ENCODE data around the gene DRD1. TPM values are rescaled to one million over a fixed set of nuclear protein-coding genes. Genes with fewer than 3 reads are reported as not detected.

DRD1 gene
- total and polyA plus RNA-seq, 7 experiments from 2014 or later = not detected

DNA sequence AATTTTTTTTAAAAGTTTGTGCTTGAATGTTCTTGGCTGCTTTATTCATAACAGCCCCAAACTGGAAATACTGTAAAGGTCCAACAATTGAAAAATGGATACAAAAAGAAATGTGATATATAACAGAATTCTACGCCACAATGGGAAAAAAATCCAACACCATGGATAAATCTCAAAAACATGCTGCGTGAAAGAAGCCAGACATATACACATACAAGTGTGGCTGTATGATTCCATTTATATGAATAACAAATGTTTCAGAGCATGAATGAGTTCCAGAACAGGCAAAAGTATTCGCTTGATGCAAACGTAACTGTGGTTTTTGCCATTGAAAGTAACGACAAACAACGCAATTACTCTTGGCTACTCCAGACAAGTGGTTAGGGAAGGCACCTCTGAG, 27.2 kb upstream of the DRD1 start:
- DNase-seq = no peak
- peaks cover 0 to 8% (median 4%) of the 10 kb centered on the region in 7 donors for H3K4me1 Mint-ChIP-seq

DNA sequence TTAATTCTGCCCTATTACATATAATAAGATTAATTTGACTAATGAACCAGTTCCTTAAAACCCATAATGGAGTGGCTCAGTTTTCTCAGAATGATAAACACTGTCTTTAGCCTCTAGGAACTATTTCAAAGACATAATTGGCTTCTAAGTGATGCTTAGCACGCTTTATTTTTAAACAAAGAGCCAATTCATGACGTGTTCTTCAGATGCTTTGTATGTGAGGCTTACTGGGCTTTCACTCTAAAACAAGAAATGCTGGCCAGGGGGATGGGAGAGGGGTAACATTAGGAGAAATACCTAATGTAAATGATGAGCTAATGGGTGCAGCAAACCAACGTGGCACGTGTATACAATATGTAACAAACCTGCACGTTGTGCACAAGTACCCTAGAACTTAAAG, 26.8 kb upstream of the DRD1 start:
- Histone ChIP-seq H3K27me3 (ENCODE audit: control insufficient read depth in 2 of 2, insufficient read depth in 2 of 2, low read length in 2 of 2) (no peaks in the 10 kb centered on the region), H3K9me3 (ENCODE audit: control insufficient read depth in 2 of 3, low read length in 3 of 3) (no peaks in the 10 kb centered on the region), H3K27ac (ENCODE audit: low read depth, low read length) (no peak overlapping the region), H3K4me3 (ENCODE audit: low read length) (no peak overlapping the region), H3K36me3 (ENCODE audit: control insufficient read depth in 2 of 3, insufficient read depth in 3 of 3, low read length in 3 of 3) (no peaks in the 10 kb centered on the region), H3K4me1 (ENCODE audit: control insufficient read depth in 2 of 2, insufficient read depth in 2 of 2, low read length in 2 of 2) (no peaks in the 10 kb centered on the region)
- POLR2A ChIA-PET = no interaction called here
- peaks cover 0 to 12% (median 4%) of the 10 kb centered on the region in 5 donors for H3K27me3 Mint-ChIP-seq
- H3K27ac Mint-ChIP-seq = no peak overlapping the region
- H3K9me3 Mint-ChIP-seq = no peaks in the 10 kb centered on the region
- DNase-seq (no peak), ATAC-seq (no peak)
- CTCF ChIA-PET = interaction anchor here (0.6 kb wide), 1 partner anchor 443 kb away, joined by 3 read pairs; no protein-coding TSS in a partner anchor
- intact Hi-C loops (cut with micrococcal nuclease) = no loop called here
- peaks cover 0 to 4% (median under 1%) of the 10 kb centered on the region in 7 donors for H3K4me1 Mint-ChIP-seq
- H3K4me3 Mint-ChIP-seq = no peak overlapping the region
- no peaks in the 10 kb centered on the region for H3K36me3 Mint-ChIP-seq

More for the DNA sequence above, 27.2 kb upstream of the DRD1 start:
- Histone ChIP-seq H3K4me3 (ENCODE audit: low read length) (no peak overlapping the region), H3K9me3 (ENCODE audit: control insufficient read depth in 2 of 3, low read length in 3 of 3) (no peaks in the 10 kb centered on the region), H3K4me1 (ENCODE audit: control insufficient read depth in 2 of 2, insufficient read depth in 2 of 2, low read length in 2 of 2) (no peaks in the 10 kb centered on the region), H3K36me3 (ENCODE audit: control insufficient read depth in 2 of 3, insufficient read depth in 3 of 3, low read length in 3 of 3) (no peaks in the 10 kb centered on the region), H3K27ac (ENCODE audit: low read depth, low read length) (no peak overlapping the region), H3K27me3 (ENCODE audit: control insufficient read depth in 2 of 2, insufficient read depth in 2 of 2, low read length in 2 of 2) (no peaks in the 10 kb centered on the region)
- intact Hi-C loops (cut with micrococcal nuclease) = no loop called here
- CTCF ChIA-PET = no interaction called here
- peaks cover 0 to 12% (median 4%) of the 10 kb centered on the region in 5 donors for H3K27me3 Mint-ChIP-seq
- POLR2A ChIA-PET = no interaction called here
- H3K4me3 Mint-ChIP-seq = no peak overlapping the region
- H3K27ac Mint-ChIP-seq = no peak overlapping the region
- no peak for ATAC-seq
- H3K36me3 Mint-ChIP-seq = no peaks in the 10 kb centered on the region
- H3K9me3 Mint-ChIP-seq = no peaks in the 10 kb centered on the region

- no peak overlapping the region for H3K27ac ChIP-seq (ENCODE audit: low read depth, low read length)
- CTCF ChIA-PET = no interaction called here
- H3K9me3 ChIP-seq (ENCODE audit: control insufficient read depth in 2 of 3, low read length in 3 of 3) = no peaks in the 10 kb centered on the region
- no peak overlapping the region for H3K4me3 ChIP-seq (ENCODE audit: low read length)
- H3K36me3 ChIP-seq (ENCODE audit: control insufficient read depth in 2 of 3, insufficient read depth in 3 of 3, low read length in 3 of 3) = no peaks in the 10 kb centered on the region
- H3K4me1 Mint-ChIP-seq = peaks cover 0 to 8% (median 3%) of the 10 kb centered on the region in 7 donors
- H3K4me1 ChIP-seq (ENCODE audit: control insufficient read depth in 2 of 2, insufficient read depth in 2 of 2, low read length in 2 of 2) = peaks cover 0 to 1% of the 10 kb centered on the region in 2 donors
- intact Hi-C loops (cut with micrococcal nuclease) = no loop called here
- POLR2A ChIA-PET = no interaction called here
- H3K36me3 Mint-ChIP-seq = no peaks in the 10 kb centered on the region
- H3K27ac Mint-ChIP-seq = no peak overlapping the region
- no peak overlapping the region for H3K4me3 Mint-ChIP-seq
- peaks cover 0 to 12% (median 4%) of the 10 kb centered on the region in 5 donors for H3K27me3 Mint-ChIP-seq
- ATAC-seq (no peak), DNase-seq (no peak)
- no peaks in the 10 kb centered on the region for H3K27me3 ChIP-seq (ENCODE audit: control insufficient read depth in 2 of 2, insufficient read depth in 2 of 2, low read length in 2 of 2)
- H3K9me3 Mint-ChIP-seq = no peaks in the 10 kb centered on the region
Observed at GRCh38 chr5:175469916-175470315, 25.9 kb upstream of the DRD1 start.

- POLR2A ChIA-PET = no interaction called here
- intact Hi-C loops (cut with micrococcal nuclease) = no loop called here
- no peak for ATAC-seq
Observed at GRCh38 chr5:175468892-175469291, 24.9 kb upstream of the DRD1 start.

GRCh38 chr5:175467983-175468690, 24.2 kb upstream of the DRD1 start:
- Histone ChIP-seq H3K4me1 (ENCODE audit: control insufficient read depth in 2 of 2, insufficient read depth in 2 of 2, low read length in 2 of 2) (peaks cover 0 to 8% of the 10 kb centered on the region in 2 donors), H3K4me3 (ENCODE audit: low read length) (no peak overlapping the region), H3K27ac (ENCODE audit: low read depth, low read length) (no peak overlapping the region), H3K36me3 (ENCODE audit: control insufficient read depth in 2 of 3, insufficient read depth in 3 of 3, low read length in 3 of 3) (no peaks in the 10 kb centered on the region), H3K27me3 (ENCODE audit: control insufficient read depth in 2 of 2, insufficient read depth in 2 of 2, low read length in 2 of 2) (no peaks in the 10 kb centered on the region), H3K9me3 (ENCODE audit: control insufficient read depth in 2 of 3, low read length in 3 of 3) (no peaks in the 10 kb centered on the region)
- no peaks in the 10 kb centered on the region for H3K9me3 Mint-ChIP-seq
- no peak overlapping the region for H3K4me3 Mint-ChIP-seq
- POLR2A ChIA-PET = no interaction called here
- CTCF ChIA-PET = interaction anchor here (0.6 to 1.8 kb wide), 3 partner anchors 8 to 805 kb away, joined by 3 to 6 read pairs (median 3); no protein-coding TSS in a partner anchor
- peaks cover 5 to 21% (median 13%) of the 10 kb centered on the region in 7 donors for H3K4me1 Mint-ChIP-seq
- no peak overlapping the region for H3K27ac Mint-ChIP-seq
- H3K36me3 Mint-ChIP-seq = no peaks in the 10 kb centered on the region
- ATAC-seq = no peak
- no peak for DNase-seq
- H3K27me3 Mint-ChIP-seq = peaks cover 0 to 3% (median 0%) of the 10 kb centered on the region in 5 donors
- intact Hi-C loops (cut with micrococcal nuclease) = no loop called here

More at GRCh38 chr5:175468892-175469291, 24.9 kb upstream of the DRD1 start:
- H3K9me3 Mint-ChIP-seq = no peaks in the 10 kb centered on the region
- no peaks in the 10 kb centered on the region for H3K9me3 ChIP-seq (ENCODE audit: control insufficient read depth in 2 of 3, low read length in 3 of 3)
- no peak overlapping the region for H3K4me3 Mint-ChIP-seq
- no peak overlapping the region for H3K27ac ChIP-seq (ENCODE audit: low read depth, low read length)
- H3K36me3 Mint-ChIP-seq = no peaks in the 10 kb centered on the region
- no peak overlapping the region for H3K4me3 ChIP-seq (ENCODE audit: low read length)
- DNase-seq = no peak
- H3K36me3 ChIP-seq (ENCODE audit: control insufficient read depth in 2 of 3, insufficient read depth in 3 of 3, low read length in 3 of 3) = no peaks in the 10 kb centered on the region
- peaks cover 0 to 8% of the 10 kb centered on the region in 2 donors for H3K4me1 ChIP-seq (ENCODE audit: control insufficient read depth in 2 of 2, insufficient read depth in 2 of 2, low read length in 2 of 2)
- no peak overlapping the region for H3K27ac Mint-ChIP-seq
- CTCF ChIA-PET = no interaction called here
- no peaks in the 10 kb centered on the region for H3K27me3 ChIP-seq (ENCODE audit: control insufficient read depth in 2 of 2, insufficient read depth in 2 of 2, low read length in 2 of 2)
- peaks cover 0 to 5% (median 0%) of the 10 kb centered on the region in 5 donors for H3K27me3 Mint-ChIP-seq
- peaks cover 5 to 14% (median 11%) of the 10 kb centered on the region in 7 donors for H3K4me1 Mint-ChIP-seq

DNA sequence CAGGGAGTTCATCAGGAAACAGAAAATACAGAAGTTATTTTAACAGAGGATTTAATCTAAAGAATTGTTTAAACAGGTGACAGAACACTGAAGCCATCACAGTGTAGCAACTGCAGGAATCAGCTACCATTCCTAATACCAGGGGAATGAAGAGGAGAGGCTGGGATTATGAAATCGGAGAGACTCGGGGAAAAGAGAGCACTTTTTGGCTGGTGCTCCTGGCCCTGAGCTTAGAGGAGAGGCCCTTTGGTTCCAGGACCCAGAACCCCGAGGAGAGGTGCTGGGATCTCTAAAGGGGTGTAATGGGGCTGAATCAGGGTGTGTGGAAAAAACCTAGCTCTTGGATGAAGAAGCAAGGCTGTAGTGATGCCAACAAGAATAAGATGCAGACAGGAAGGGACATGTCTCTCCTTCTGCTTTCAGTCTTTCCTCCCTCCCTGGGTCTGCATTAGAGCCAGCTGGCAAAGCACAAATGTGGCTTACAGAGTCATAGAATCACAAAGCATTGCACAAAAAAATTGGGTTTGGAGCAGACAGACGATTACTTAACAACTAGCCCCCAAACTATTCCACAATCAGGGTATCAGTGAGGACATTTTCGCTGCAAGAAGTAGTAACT, 22.8 kb upstream of the DRD1 start:
- DNase-seq = no peak
- Histone ChIP-seq H3K27me3 (ENCODE audit: control insufficient read depth in 2 of 2, insufficient read depth in 2 of 2, low read length in 2 of 2) (no peaks in the 10 kb centered on the region), H3K4me3 (ENCODE audit: low read length) (no peak overlapping the region), H3K9me3 (ENCODE audit: control insufficient read depth in 2 of 3, low read length in 3 of 3) (no peaks in the 10 kb centered on the region), H3K36me3 (ENCODE audit: control insufficient read depth in 2 of 3, insufficient read depth in 3 of 3, low read length in 3 of 3) (no peaks in the 10 kb centered on the region), H3K4me1 (ENCODE audit: control insufficient read depth in 2 of 2, insufficient read depth in 2 of 2, low read length in 2 of 2) (peaks cover 0 to 8% of the 10 kb centered on the region in 2 donors), H3K27ac (ENCODE audit: low read depth, low read length) (no peak overlapping the region)
- ChIA-PET CTCF (interaction anchor here (0.9 to 1.8 kb wide), 2 partner anchors 10 to 518 kb away, joined by 4 to 6 read pairs; no protein-coding TSS in a partner anchor), POLR2A (interaction anchor here (1.2 kb wide), 1 partner anchor 11 kb away, joined by 3 read pairs; the partner anchor contains the start of gene SFXN1)
- Mint-ChIP-seq H3K27ac (peak overlapping the region in 1 of 9 donors; percentile 15), H3K36me3 (no peaks in the 10 kb centered on the region), H3K27me3 (peaks cover 0 to 3% (median 0%) of the 10 kb centered on the region in 5 donors), H3K4me3 (no peak overlapping the region), H3K4me1 (peaks cover 5 to 24% (median 13%) of the 10 kb centered on the region in 7 donors), H3K9me3 (no peaks in the 10 kb centered on the region)
- ATAC-seq = no peak
- intact Hi-C loops (cut with micrococcal nuclease) = no loop called here

Measured in naive thymus-derived CD4-positive, alpha-beta T cell (primary cell).